SKM-1 (cell line): ENCODE measurements around the gene RRM2.

Experiments
- DNase-seq: peaks from one replicate; lab custom pipeline; 2025; ENCODE audit not compliant: unreplicated experiment; lab: John Stamatoyannopoulos, UW

The RRM2 gene

DNA sequence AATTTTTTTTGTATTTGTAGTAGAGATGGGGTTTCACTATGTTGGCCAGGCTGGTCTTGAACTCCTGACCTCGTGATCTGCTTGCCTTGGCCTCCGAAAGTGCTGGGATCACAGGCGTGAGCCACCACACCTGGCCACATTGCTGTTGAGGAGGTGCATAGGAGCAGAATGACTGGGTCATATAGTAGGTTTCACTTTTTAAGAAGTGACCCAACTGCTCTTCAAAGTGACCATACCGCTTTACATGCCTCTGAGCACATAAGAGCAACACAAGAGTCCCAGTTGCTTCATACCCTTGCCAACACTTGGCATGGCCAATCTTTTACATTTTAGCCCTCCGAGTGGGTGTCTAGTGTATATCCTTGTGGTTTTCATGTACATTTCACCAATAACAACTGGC is 28.9 kb downstream of the RRM2 start:
- DNase-seq, result no peak

DNA sequence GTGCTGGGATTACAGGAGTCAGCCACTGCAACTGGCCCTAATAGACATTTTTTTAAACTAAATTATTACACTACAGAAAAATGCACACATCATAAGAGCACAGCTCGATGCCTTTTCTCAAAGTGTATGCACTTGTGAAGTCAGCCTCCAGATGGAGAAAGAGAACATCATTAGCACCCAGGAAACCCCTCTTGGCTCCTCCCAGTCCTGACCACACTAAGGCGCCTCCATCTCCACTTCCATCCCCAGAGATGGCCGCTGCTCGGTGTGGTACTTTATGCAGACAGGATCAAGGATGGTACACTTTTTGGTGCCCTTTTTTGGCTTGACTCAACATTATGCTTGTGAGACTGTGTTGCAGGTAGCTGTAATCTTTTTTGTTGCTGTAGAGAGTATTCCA is 34.8 kb downstream of the RRM2 start:
- DNase-seq, result no peak

GRCh38 chr2:10158681-10159080 is 36.1 kb downstream of the RRM2 start:
- no peak for DNase-seq

- DNase-seq, result no peak
Observed at GRCh38 chr2:10159086-10159485, 36.5 kb downstream of the RRM2 start.

- DNase-seq, result no peak
Observed at GRCh38 chr2:10159581-10160131, 37.1 kb downstream of the RRM2 start.

DNA sequence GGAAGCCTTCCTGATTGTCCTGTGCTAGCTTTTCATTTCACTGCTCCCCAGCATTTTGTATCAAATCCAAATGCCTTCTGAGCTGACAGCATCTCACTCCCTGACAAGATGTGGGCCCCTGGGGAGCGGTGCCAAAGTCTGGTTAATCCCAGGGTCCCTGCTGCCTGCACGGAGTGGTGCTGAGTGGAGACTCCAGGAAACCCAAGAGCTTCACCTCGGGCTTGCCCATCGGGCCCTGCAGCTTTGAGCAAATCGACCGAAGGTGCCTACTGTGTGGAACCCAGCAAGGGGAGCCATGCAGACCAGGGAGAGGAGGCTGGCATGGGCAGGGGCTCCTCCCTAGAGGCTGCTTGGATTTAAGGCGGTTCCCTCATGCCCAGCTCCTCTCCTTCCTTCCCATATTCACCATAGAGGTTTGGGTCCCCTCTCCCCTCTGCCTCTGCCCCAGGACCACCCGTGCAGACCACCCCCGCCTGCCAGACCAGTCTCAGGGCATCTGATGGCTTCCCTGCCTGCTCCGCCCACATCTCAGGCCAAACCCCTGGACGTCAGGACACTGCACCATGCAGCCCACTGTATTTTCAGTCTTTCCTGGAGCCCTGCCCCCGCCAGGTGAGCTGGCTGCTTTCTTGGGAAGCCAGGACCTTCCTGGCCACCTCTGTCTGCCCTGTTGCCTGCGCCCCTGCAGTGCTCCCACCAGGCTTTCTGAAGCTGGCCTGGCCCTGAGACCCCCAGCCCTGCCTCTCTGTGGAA is 37.8 kb downstream of the RRM2 start:
- DNase-seq, result no peak

DNA sequence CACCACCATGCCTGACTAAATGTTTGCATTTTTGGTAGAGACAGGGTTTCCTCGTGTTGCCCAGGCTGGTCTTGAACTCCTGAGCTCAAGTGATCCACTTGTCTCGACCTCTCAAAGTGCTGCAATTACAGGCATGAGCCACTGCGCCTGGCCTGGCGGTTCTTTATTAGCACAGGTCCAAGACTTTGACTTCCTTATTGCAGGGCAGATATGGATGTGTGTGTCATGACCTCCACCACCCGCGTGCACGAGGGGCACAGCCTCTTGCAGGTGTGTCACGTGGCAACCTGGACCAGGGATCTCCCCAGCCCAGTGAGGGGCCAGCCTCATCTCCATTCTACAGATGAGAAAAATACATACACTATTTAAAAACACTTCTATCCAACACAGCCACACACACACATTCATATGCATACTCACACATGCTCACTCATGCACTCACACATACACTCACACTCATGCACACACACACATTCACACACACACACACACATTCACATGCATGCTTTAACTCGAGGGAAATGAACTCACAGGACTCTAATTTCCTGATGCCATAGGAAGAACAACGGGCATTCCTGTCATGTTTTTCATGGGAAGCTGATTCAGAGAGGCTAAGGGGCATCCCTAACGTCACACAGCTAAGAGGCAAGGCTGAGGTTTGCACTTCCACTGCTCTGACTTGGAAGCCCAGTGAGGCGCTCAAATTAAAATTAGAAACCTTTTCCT is 38.8 kb downstream of the RRM2 start:
- no peak for DNase-seq

DNA sequence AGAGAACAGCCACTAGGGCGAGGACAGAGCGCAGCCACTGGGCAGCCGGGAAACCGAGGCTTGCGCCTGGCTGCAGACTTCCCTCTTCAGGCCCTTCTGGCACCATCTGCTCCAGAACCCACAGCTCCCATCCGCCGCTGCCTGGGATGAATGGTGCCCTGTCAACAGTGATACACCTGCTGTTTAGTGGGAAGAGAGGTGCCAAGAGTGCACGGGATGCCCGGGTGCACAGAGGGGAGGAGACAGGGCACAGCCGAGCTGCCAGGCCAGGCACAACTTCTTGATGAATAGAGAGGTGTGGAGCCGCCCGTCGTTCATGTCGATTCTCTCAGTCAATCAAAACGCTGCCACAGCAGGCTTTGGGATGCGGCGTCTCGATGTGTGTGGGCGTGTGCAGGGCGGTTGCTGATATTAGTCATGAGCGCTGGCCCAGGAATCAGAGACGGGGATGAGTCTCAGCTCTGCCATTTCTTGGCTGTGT is 39.5 kb downstream of the RRM2 start:
- DNase-seq, result no peak

DNA sequence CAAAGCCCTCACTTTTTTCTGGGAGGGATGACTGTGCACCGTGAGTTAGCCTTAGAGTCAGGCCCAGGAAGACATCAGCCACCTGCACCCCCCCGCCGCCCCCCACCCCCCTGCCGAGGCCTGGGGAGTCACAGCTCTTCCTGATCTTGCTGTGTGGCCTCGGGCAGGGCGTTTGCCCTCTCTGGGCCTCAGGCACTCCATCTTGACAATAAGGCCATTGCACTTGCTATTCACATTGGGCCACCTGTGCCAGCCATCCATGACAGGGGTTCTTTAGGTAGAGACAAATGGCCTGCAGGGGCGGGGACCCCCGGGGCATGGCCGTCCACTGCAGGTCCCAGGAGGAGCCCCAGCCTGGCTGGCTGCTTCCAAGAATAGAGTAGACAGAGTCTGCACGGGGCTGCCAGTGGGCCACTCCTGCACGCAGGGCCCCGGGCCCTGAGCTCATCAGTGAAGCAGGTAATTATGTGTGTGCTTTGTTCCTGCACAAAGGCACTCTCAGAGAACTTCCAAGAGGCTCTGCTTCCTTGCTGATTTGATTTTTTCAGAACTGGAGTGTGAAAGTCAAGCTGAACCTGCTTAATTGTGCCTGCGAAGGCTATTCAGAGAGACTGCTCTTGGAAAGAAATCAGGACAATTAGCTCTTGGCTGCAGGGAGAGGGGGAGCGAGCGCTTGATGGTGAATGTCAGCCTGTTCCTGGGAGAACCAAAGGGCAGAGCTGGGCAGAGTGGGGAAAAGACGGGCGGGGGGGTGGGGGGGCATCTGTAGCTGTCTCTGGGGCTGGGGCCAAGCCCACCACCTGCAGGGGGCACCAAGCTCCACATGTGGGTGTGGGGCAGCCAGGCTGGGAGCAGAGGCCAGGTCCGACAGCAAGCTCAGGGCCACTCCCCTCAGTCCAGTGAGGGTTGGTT is 40.3 kb downstream of the RRM2 start:
- DNase-seq, result no peak

DNA sequence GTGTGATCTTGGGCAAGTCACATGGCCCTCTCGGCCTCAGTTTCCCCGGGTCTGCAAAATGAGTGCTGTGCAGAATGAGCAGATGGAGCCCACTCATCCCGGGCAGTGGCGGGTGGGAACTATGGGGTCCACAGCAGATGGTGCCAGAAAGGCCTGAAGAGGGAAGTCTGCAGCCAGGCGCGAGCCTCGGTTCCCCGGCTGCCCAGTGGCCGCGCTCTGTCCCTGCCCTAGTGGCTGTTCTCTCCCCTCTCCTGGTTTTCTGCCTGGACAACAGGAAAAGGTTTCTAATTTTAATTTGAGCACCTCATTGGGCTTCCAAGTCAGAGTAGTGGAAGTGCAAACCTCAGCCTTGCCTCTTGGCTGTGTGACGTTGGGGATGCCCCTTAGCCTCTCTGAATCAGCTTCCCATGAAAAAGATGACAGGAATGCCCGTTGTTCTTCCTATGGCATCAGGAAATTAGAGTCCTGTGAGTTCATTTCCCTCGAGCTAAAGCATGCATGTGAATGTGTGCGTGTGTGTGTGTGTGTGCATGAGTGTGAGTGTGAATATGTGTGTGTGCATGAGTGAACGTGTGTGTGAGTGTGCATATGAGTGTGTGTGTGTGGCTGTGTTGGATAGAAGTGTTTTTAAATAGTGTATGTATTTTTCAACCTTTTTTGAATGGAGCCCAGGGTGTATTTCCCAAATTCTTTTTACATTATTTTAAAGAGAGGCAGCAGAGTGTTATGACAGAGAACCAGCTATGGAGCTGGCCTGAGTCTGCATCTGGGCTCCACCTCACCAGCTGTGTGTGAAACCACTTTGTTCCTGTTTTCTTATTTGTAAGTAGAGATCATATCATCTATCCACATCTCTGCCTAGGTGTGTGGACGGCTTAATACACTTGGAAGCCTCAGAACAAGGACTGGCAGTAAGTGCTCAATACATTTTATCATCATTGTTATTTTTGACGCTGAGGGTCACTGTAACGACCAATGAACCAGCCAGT is 41.3 kb downstream of the RRM2 start:
- DNase-seq, result no peak

- DNase-seq, result no peak
Observed at GRCh38 chr2:10164601-10165000, 42.1 kb downstream of the RRM2 start.

DNA sequence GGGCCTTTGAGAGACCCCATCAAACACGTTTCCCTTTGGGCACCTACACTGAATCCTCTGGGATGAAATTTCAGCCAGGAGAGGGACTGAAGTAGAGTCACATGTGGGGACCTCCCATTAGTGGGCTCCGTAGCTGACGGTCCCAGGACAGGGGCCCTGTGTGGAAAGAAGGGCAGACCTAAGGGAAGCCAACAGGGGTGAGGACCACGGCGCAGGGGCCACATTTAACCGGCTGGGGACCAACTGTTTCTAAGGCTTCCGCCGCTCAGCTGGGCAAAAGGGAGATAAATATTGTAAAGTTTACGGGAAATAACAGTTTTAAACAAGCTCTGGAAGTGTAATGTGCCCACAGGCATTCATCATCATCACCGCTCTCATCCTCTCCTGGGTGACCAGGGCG is 42.7 kb downstream of the RRM2 start:
- no peak for DNase-seq

DNA sequence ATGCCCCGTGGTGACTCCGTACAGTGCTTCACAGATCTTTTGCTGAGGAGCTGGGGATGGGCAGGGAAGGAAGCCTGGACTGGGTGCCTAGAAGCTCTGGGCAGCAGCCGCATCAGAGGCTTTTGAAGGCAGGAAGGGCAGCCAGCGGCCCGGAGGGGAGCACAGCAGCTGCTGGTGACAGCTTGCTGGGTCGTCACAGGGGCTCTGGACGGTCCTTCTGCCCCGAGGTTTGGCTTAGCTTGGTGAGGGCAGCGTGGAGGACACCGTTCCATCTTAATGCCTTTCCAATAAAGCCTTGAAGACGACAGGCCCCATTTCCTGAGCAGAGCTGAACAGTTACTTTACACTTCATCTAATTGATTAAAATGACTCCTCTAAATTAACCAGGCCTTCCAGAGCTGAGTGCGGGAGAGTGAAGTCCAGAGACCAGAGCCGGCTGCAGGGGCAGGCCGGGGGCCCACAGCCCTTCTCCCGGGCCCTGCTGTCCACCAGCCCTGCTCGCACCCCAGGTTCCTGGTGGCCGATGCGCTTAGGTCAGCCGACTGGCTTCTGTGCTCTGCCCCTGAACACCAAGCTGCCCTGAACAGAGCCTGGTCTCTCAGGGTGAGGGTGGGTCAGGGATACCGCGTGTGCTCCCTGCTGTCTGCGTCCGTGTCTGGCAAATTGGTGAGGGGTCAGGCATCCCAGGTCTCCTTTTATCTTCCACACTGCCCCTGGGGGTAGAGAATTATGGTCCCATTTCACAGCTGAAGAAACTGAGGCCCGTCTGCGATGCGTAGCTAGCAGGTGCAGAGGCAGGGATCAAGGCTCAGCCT is 43.5 kb downstream of the RRM2 start:
- DNase-seq, result no peak

GRCh38 chr2:10166676-10167292 is 44.2 kb downstream of the RRM2 start:
- no peak for DNase-seq

DNA sequence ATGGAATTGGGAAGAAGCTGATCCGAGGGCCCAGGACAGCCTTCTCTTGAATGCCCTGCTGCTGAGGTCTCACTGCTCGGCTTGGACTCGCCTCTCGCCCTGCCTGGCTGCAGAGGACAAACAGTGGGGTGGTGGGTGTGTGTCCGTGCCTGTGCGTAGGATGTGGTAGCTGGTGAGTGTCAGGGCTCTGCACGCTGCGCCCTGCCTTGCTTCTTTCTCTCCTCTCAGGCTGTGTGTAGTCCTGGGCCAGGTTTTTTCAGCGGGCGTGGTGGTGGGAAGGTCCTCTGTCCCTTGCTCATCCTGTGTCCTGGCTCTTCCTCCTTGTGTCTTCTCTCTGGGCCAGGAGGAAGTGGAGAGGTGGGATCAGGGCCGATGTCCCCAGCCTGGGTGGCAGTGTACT is 44.8 kb downstream of the RRM2 start:
- DNase-seq, result no peak

DNA sequence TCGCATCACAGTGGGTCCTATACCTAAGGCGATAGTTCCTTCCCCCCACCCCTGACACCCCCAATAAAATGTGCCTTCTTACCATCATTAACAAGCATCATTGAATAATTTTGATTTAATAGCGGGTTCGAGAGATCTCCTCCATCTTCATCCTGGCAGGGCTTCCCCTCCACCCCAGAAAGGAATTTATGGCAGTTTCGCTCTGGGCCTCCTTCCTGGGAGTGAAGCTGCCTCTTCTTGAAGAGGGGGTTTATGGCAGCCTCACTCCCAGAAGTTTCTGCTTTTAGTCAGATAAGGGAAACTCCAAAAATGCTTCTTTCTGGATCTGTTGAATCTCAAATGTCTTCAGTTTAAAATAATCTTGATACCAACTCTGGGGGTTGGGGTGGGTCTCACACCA is 45.7 kb downstream of the RRM2 start:
- DNase-seq, result no peak

- no peak for DNase-seq
Observed at GRCh38 chr2:10169053-10169578, 46.6 kb downstream of the RRM2 start.

- DNase-seq, result no peak
Observed at GRCh38 chr2:10169581-10169980, 47.0 kb downstream of the RRM2 start.
